CD1c-positive myeloid dendritic cell (primary cell): ENCODE results near the gene PRR14.
A peak's percentile ranks its signal among the peaks of the same experiment; 100 is the strongest.

Experiments
- DNase-seq: peaks from one replicate; pipeline ENCODE4 v3.0.0-alpha.2; 2016; ENCODE audit errors: extremely low spot score

Gene PRR14

DNA sequence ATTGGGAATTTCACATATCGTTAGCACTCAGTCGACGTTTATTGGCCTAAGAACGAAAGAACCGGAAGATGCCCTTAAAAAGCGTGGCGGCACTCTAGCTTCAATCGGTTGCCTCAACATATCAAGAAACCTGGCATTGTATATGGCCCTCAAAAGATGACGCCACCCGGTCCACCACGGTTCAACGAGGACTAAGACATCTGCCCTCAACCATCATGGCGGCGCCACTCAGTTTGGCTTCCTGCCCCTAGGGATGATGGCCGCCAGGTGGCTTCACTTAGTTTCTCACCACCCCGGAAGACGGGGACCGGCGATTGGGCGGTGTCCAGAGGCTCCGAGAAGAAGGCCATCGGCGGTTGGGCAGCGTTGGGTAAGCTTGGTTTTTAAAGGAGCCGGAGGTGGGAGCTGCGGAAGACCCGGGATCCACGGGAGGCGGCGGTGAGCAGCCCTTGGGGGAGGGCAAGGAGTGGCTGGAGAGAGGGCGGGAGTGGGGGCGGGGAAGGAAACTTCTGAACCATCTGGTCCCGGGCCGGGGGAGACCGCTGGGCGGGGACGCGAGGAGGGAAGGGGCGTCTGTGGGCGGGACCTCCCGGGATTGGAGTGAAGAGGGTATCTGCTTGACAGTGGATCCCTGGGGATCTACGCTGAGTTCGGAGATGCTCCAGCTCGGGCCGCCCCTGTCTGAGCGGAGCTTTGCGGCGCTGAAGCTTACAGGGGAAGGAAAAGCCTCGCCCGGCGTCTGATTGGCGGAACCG is at the start of gene PRR14:
Gene PRR14 (plus strand): TSS at position 592 of the 755 bp plus-strand sequence. CDS start 686 bp downstream, outside the sequence.
- peak; percentile 100 for DNase-seq

- DNase-seq: peak; percentile 77
These were observed 48.8 kb upstream of the PRR14 start for GRCh38 chr16:30601966-30602365.

DNA sequence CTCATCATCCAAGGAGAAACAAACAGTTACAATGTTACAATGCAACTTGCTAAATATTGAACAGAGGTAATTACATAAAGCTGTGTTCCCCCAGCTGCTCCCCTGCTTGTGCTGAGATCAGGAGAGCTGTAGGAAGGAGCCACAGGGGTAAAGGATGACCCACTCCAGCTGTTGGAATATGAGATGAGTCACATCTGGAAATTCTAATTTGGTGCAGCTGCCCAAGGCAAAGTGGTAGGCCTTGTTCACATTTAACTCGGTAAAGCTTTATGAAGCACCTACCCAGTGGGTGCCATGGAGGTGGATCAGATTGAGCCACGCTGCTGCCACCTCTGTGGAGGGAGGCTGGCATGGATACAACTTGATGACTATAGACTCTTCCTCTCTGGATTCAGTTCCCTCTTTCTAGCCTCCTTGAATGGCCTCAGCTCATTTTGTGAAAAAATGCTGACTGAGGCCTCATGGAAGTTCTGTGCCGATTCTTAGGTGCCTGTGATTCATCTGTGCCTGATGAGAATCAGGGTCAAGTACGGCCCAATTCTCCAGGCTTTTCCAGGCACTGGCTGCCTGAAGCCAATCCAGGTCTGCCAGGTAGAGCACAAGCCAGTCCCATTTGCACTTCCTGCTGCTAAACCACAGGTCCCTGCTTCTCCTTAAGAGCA is 48.0 kb upstream of the PRR14 start:
- peak; percentile 69 for DNase-seq

- no peak for DNase-seq
These were observed 46.8 kb upstream of the PRR14 start for GRCh38 chr16:30603945-30604315.

DNA sequence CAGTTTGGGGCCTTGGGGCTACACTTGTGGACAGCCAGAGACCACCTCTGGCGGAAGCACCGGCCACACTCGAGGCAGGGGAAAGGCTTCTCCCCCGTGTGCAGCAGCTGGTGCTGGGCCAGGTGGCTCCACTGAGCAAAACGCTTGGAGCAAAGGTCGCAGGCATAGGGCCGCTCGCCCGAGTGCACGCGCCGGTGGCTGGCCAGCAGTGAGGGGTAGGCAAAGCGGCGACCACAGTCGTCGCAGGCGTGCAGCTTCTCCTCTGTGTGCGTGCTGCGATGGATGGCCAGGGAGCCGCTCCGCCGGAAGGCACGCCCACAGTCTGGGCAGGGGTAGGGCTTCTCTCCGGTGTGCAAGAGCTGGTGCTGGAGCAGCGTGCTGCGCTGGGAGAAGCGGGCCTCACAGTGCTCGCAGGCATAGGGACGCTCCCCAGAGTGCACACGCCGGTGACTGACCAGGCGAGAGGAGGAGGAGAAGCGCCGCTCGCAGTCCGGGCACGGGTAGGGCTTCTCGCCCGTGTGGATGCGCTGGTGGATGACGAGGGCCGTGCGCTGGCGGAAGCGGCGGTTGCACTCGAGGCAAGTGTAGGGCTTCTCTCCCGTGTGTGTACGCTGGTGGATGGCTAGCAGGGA is 46.3 kb upstream of the PRR14 start:
- DNase-seq: no peak

DNA sequence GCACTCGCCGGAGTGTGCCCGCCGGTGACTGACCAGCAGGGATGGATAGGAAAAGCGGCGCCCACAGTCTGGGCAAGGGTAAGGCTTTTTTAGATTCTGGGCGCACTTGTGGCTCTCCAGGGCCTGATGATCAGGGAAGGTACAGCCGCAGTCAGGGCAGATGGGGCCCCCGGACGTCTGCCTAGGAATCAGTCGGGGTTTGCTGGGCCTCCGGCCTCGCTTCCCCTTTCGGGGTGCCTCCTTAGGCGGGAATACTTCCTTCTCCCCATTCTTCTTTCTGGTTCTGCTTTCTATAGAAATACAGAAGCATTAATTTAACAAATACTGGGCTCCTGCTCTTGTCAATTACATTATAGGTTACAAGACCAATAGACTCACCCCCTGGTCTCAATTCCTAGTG is 45.6 kb upstream of the PRR14 start:
- DNase-seq: peak; percentile 72

- no peak for DNase-seq
These were observed 44.8 kb upstream of the PRR14 start for GRCh38 chr16:30606004-30606403.

DNA sequence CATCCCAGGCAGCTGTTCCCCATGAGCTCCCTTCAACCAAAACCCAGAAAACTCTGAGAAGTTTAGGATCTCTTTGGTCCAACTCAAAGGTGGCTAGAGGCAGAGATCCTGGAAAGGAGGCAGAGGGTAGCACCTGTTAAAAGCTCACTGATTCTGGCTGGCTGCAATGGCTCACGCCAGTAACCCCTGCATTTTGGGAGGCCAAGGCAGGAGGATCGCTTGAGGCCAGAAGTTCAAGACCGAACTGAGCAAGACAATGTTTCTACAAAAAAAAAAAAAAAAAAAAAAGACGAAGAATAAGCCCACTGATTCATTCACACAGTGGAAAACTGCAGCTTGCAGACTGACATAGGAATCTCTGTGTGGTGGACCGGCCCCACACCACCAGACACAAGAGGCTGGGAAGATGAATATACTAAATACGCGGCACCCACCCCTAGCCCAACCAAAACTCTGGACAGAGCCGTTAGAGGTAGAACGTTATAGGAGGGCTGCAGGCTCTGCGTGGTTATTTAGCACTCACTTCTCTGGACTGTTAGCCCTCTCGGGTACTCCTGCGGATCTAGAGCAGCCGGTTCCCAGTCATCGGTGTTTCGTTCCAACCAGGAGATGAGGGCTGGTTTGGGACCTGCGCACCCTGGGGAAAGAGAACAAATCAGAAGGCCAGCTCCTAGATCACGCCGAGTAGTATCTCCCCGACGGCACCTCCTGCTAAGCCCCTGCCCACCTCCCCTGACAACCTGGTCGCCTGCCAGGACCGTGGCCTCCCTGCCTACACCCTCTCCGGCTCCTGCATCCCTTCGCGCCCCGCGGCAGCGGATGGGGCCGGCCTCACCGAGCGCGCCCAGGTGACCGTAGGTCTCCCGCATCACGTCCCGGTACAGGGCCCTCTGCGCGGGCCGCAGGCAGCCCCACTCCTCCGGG is 41.5 kb upstream of the PRR14 start:
- peak; percentile 7 for DNase-seq

DNA sequence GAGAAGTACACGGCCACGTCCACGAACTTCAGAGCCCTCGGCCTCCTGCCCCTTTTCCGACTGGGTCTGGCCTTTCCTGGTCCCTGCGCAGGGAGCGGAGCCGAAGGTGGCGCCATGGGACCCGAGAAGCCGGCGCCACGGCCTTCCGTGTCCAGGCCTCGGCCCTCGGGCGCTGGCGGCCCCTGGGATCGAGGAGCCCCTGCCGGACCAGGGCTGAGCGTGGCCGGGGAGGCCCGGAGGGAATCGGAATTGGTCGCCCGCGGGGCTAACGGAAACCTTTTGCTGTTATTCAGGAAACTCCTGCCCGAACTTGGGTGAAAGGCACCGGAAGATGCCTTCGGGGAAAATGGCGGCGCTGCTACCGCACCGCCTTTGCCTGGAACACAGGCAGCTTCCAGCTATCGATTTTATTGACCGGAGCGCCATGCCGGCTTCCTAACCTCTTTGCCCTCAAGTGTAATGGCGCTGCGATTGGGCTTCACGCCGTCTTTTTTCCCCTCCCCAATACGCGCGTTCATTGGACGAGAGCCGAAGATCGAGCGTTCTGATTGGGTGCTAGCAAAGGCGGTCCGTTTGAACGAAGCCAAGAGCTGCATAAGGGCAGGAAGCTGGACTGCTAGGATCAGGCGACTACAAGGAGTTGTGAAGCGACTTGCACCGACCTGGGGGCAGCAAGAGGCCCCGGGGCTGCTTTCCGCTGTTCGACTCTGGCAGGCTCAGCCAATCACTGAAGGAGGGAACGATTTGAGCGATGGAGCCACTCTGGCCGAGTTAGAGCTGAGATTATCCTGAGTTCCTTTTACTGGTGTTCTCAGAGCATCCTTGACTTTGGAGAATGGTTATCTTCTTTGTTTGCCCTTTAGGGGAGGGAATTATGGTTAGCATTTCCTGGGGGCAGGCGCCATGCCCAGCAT is 40.6 kb upstream of the PRR14 start, which contains the start of gene ZNF689:
Gene ZNF689 (minus strand): TSS at position 464 of the 914 bp plus-strand sequence. CDS start 348 bp downstream, at position 116.
- DNase-seq: peak; percentile 98

- DNase-seq: peak; percentile 90
These were observed 35.2 kb upstream of the PRR14 start for GRCh38 chr16:30615358-30616091.

- DNase-seq: no peak
These were observed 31.6 kb upstream of the PRR14 start for GRCh38 chr16:30619202-30619601.

GRCh38 chr16:30619638-30620037 is 31.1 kb upstream of the PRR14 start:
- no peak for DNase-seq

DNA sequence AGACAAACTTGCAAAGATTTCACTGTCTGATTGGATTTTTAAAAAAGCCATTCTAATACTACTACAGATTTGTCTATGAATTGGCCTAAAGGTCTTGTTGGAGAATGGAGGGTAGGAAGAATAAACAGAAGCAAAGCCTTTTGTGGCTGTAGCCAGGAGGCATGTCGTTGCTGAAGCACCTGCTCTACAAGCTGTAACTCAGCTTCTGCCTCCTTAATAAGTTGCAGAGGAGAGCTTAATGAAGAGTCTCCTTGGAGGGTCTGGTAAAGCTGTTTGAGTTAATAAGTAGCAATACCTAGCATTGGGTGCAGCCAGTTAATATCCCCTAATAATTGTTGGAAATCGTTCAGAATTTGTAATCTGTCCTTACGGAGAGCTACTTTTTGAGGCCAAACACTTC is 30.6 kb upstream of the PRR14 start:
- DNase-seq: no peak

DNA sequence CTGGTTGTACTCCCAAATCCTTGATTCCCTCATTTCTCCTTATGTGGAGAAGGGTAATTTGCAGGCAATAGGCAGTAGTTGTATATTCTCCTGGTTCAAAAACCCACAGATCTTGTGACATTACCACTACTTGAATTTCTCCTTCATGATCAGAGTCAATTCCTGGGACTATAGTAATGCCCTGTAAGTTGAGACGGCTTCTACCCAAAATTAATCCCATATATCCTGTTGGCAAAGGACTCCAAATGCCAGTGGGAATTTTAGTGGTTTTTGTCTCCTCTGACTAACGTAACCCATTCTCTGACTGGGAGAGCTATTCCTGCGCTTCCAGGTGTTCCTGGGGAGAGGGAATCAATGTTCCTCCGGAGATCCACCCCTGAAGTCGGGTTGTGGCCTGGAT is 29.0 kb upstream of the PRR14 start:
- no peak for DNase-seq

- DNase-seq: no peak
These were observed 28.2 kb upstream of the PRR14 start for GRCh38 chr16:30622455-30623032.

- DNase-seq: no peak
These were observed 27.1 kb upstream of the PRR14 start for GRCh38 chr16:30623536-30624283.

DNA sequence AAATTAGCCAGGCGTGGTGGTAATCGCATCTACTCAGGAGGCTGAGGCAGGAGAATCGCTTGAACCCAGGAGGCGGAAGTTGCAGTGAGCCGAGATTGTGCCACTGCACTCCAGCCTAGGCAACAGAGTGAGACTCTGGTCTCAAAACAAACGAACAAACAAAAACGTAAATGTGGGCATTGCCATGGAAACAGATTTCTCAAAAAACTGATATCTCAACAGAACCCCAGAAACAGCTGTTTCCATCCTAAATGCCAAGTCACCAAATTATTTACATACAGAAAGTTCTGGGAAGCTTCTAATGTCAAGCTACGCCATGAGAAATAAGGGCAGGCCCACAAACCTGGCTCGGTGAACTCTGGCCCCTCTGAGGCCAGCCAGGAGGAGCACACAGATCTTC is 24.5 kb upstream of the PRR14 start:
- DNase-seq: no peak

DNA sequence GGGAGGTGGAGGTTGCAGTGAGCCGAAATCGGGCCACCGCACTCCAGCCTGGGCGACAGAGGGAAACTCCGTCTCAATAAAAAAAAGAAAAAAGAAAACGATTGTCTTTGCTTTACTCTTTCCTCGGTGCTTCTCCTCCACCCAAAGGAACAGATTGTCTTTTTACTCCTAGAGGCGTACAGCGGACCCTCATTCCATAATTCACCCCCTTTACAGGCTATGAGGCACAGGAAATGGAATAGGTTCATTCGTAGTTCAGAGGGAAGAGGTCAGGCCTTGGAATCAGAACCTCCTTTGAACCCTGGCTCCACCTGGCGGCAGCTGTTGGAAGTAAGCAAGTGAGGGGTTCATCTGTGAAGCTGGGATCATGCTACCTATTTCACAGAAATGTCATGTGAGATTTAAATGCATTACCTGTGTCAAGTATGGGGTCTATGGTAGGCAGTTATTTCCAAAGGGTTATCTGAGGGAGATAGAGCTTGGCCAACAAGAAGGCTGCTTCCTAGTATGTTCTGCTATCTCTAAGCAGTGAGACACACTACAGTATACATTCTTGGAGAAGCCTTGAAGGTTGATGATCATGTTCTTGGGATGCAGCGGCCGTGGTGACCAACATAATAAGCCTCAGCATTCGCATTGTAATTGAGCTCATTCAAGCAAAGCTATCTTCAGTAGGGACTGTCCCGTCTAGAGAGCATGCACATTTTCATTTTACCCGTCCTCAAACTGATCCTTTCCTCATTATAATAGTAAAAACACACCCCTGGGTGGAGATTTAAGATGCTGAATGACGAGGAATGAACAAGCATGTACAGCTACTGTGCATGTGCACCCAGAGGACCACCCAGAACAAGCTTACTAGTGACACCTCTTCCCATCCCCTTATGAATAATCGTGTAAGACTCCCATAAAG is 21.9 kb upstream of the PRR14 start:
- DNase-seq: peak; percentile 87
